HCT116 (cell line): ENCODE measurements around the gene ASB4. TPM values are rescaled to one million over a fixed set of nuclear protein-coding genes. Genes with fewer than 3 reads are reported as not detected.

Experiments
- ATAC-seq: fragments of 200-7000 bp; cut with Tn5 transposase; 2 replicates; pipeline ENCODE4 v1.9.1; 2020; ENCODE audit warnings: mild to moderate bottlenecking, moderate library complexity
- BruUV-seq: library from RNA; stranded (reverse); fragments of 400-500 nt; replicated peaks from 2 replicates; lab custom pipeline; 2021; lab: Mats Ljungman, UMichigan
- CTCF ChIA-PET: fragments of 300-600 bp; sonication (Branson Sonifier 250); formaldehyde crosslinking; loops from one replicate; lab custom pipeline; 2021; ENCODE audit warnings: antibody characterized with exemption; lab: Charles Lee
- POLR2A ChIA-PET: fragments of 300-600, 350-600 bp; sonication (Branson Sonifier 250); formaldehyde crosslinking; loops from one replicate; lab custom pipeline; 2021; ENCODE audit warnings: antibody characterized with exemption; lab: Charles Lee
- RAD21 ChIA-PET, 2 experiments: fragments of 300-600 bp; sonication (Branson Sonifier 250); formaldehyde crosslinking; loops; one replicate each; lab custom pipeline; 2023; ENCODE audit warnings: low total read pairs in 2 of 2; ENCODE audit not compliant: uncharacterized antibody in 2 of 2, unreplicated experiment in 2 of 2, low non-redundant PET in 1 of 2; lab: Charles Lee
- DNase-seq: peaks from one replicate; pipeline ENCODE4 v3.0.0-alpha.2; 2010; ENCODE audit warnings: low read depth, low spot score
- H2AFZ ChIP-seq: fragments of 200-600 bp; shearing (Covaris generic), sonication (generic); 2 replicates; pipeline ENCODE4 v1.6.1; 2017; ENCODE audit warnings: low read depth, mixed run types, mixed read lengths, antibody characterized with exemption, low read length; ENCODE audit not compliant: poor library complexity, severe bottlenecking
- H3K27ac ChIP-seq: 2 replicates; pipeline ENCODE4 v1.5.1; 2012; ENCODE audit warnings: low read depth, low read length
- H3K27me3 ChIP-seq: fragments of 200-600 bp; sonication (generic); 2 replicates; pipeline ENCODE4 v1.6.1; 2016; ENCODE audit warnings: mixed run types, low read length, mixed read lengths; ENCODE audit not compliant: insufficient read depth
- H3K36me3 ChIP-seq, 2 experiments: fragments of 200-500 bp in 1 of 2; fragments of 200-600 bp in 1 of 2; sonication (Bioruptor generic) in 1 of 2; sonication (generic) in 1 of 2; 2 replicates each; pipeline versions ENCODE4 v1.5.1 to v1.6.1; 2014 to 2016; ENCODE audit warnings: low read length in 2 of 2, inconsistent platforms in 1 of 2, mixed read lengths in 1 of 2, mixed run types in 1 of 2; ENCODE audit not compliant: insufficient read depth in 2 of 2, control insufficient read depth in 1 of 2
- H3K4me1 ChIP-seq, 2 experiments: fragments of 200-600 bp in 1 of 2; sonication (generic) in 1 of 2; 2 replicates each; pipeline versions ENCODE4 v1.5.1 to v1.6.1; 2012 to 2017; ENCODE audit warnings: low read length in 2 of 2, inconsistent platforms in 1 of 2, mild to moderate bottlenecking in 1 of 2, mixed read lengths in 1 of 2, mixed run types in 1 of 2, moderate library complexity in 1 of 2; ENCODE audit not compliant: insufficient read depth in 2 of 2, control insufficient read depth in 1 of 2
- H3K4me2 ChIP-seq: fragments of 200-600 bp; sonication (generic); 2 replicates; pipeline ENCODE4 v1.6.1; 2017; ENCODE audit warnings: mixed run types, low read length, mixed read lengths
- H3K4me3 ChIP-seq, 2 experiments: fragments of 200-600 bp in 1 of 2; sonication (generic) in 1 of 2; replicated peaks in 1 of 2; 2 replicates each; pipeline ENCODE4 v1.5.1; 2011 to 2016; ENCODE audit warnings: low read length in 2 of 2, control low read depth in 1 of 2, low read depth in 1 of 2, mild to moderate bottlenecking in 1 of 2, mixed read lengths in 1 of 2, mixed run types in 1 of 2
- H3K79me2 ChIP-seq: fragments of 200-600 bp; sonication (generic); 2 replicates; pipeline ENCODE4 v1.6.1; 2017; ENCODE audit warnings: mild to moderate bottlenecking, mixed run types, low read length, moderate library complexity, mixed read lengths; ENCODE audit not compliant: insufficient read depth
- H3K9ac ChIP-seq: fragments of 200-600 bp; sonication (generic); 2 replicates; pipeline ENCODE4 v1.6.1; 2016; ENCODE audit warnings: low read length, mixed read lengths
- H3K9me2 ChIP-seq: fragments of 200-600 bp; sonication (generic), shearing (Covaris generic); 2 replicates; pipeline ENCODE4 v1.6.1; 2017; ENCODE audit warnings: mixed run types, mild to moderate bottlenecking, moderate library complexity; ENCODE audit not compliant: insufficient read depth
- H3K9me3 ChIP-seq, 2 experiments: fragments of 200-500 bp in 1 of 2; fragments of 200-600 bp in 1 of 2; sonication (Bioruptor generic) in 1 of 2; sonication (generic) in 1 of 2; 2 replicates each; pipeline ENCODE4 v1.6.1; 2014 to 2017; ENCODE audit warnings: low read length in 2 of 2, mixed read lengths in 2 of 2, inconsistent platforms in 1 of 2, low read depth in 1 of 2, mild to moderate bottlenecking in 1 of 2, mixed run types in 1 of 2, moderate library complexity in 1 of 2; ENCODE audit not compliant: control insufficient read depth in 1 of 2, insufficient read depth in 1 of 2
- H4K20me1 ChIP-seq: fragments of 200-600 bp; sonication (generic), shearing (Covaris generic); 2 replicates; pipeline ENCODE4 v1.6.1; 2017; ENCODE audit warnings: mixed run types, mild to moderate bottlenecking, moderate library complexity; ENCODE audit not compliant: insufficient read depth
- CTCF ChIP-seq, 3 experiments: fragments of 200-600 bp in 1 of 3; sonication (generic) in 1 of 3; IDR thresholded peaks in 2 of 3; conservative IDR thresholded peaks in 1 of 3; 2 replicates each; pipeline ENCODE4 v1.5.1; 2012 to 2017; ENCODE audit warnings: low read depth in 2 of 3, low read length in 2 of 3, antibody characterized with exemption in 1 of 3, borderline replicate concordance in 1 of 3, control low read depth in 1 of 3, mild to moderate bottlenecking in 1 of 3, mixed read lengths in 1 of 3, mixed run types in 1 of 3, moderate library complexity in 1 of 3; ENCODE audit not compliant: insufficient read depth in 1 of 3
- EGR1 ChIP-seq: IDR thresholded peaks from 2 replicates; pipeline ENCODE4 v1.6.1; 2012; ENCODE audit warnings: low read depth
- EZH2 ChIP-seq: fragments of 200-600 bp; sonication (generic); IDR thresholded peaks from 2 replicates; pipeline ENCODE4 v1.6.1; 2017; ENCODE audit warnings: antibody characterized with exemption, mixed run types
- EZH2phosphoT487 ChIP-seq: fragments of 200-600 bp; IDR thresholded peaks from 2 replicates; pipeline ENCODE4 v1.6.1; 2018; ENCODE audit warnings: antibody characterized with exemption, borderline replicate concordance
- MAX ChIP-seq: IDR thresholded peaks from 2 replicates; pipeline ENCODE4 v1.6.1; 2012
- POLR2A ChIP-seq: IDR thresholded peaks from 2 replicates; pipeline ENCODE4 v1.7.0; 2011; ENCODE audit warnings: borderline replicate concordance; ENCODE audit not compliant: insufficient read depth, insufficient read length; ENCODE audit errors: extremely low read depth
- RAD21 ChIP-seq: IDR thresholded peaks from 2 replicates; pipeline ENCODE4 v1.6.1; 2012; ENCODE audit warnings: low read depth, mild to moderate bottlenecking
- SP1 ChIP-seq: IDR thresholded peaks from 2 replicates; pipeline ENCODE4 v1.6.1; 2012; ENCODE audit warnings: low read depth
- SRF ChIP-seq: IDR thresholded peaks from 2 replicates; pipeline ENCODE4 v1.6.1; 2012; ENCODE audit warnings: low read depth
- YY1 ChIP-seq: IDR thresholded peaks from 2 replicates; pipeline ENCODE4 v1.6.1; 2011; ENCODE audit warnings: low read length, low read depth, moderate library complexity, mild to moderate bottlenecking; ENCODE audit not compliant: insufficient replicate concordance; ENCODE audit errors: extremely low read depth
- ZBTB33 ChIP-seq: IDR thresholded peaks from 2 replicates; pipeline ENCODE4 v1.6.1; 2011; ENCODE audit warnings: mild to moderate bottlenecking, low read length, moderate library complexity; ENCODE audit not compliant: insufficient replicate concordance; ENCODE audit errors: extremely low read depth
- ZNF274 ChIP-seq: fragments of 200-500 bp; sonication (Bioruptor generic); IDR thresholded peaks from 2 replicates; pipeline ENCODE4 v1.6.1; 2014; ENCODE audit warnings: mild to moderate bottlenecking, low read depth, low read length, inconsistent platforms
- intact Hi-C: fragments of 100-400 bp; cut with micrococcal nuclease; formaldehyde crosslinking; loops from 2 replicates; pipeline ENCODE4 v1.10.0; 2022
- total RNA-seq: library from RNA; stranded (reverse); gene quantifications from one replicate; pipeline ENCODE4 v1.2.1, GENCODE V29; 2021; ENCODE audit not compliant: unreplicated experiment

Gene ASB4
- total RNA-seq, 1 experiment from 2014 or later: 0.12 TPM

GRCh38 chr7:95543312-95543711 is 57.6 kb downstream of the ASB4 start (continued):
- TF ChIP-seq ZBTB33: no peak
- TF ChIP-seq RAD21: no peak
- no peak for TF ChIP-seq POLR2A
- no peak for TF ChIP-seq EZH2phosphoT487
- no peak for TF ChIP-seq YY1
- TF ChIP-seq MAX: no peak
- TF ChIP-seq EZH2: no peak
- no peak for TF ChIP-seq SRF
- TF ChIP-seq ZNF274: no peak

GRCh38 chr7:95544171-95544570 is 58.4 kb downstream of the ASB4 start:
- no peaks in the 10 kb centered on the region for H3K27me3 ChIP-seq
- ChIA-PET RAD21 (interaction anchor here in 1 of 2 experiments (1.0 kb wide), 1 partner anchor 142 kb away, joined by 5 read pairs; no protein-coding TSS in a partner anchor), POLR2A (interaction anchor here (1.2 kb wide), 1 partner anchor 32 kb away, joined by 3 read pairs; no protein-coding TSS in a partner anchor), CTCF (interaction anchor here (0.6 to 3.7 kb wide), 14 partner anchors 8 to 1258 kb away, joined by 3 to 55 read pairs (median 4); no protein-coding TSS in a partner anchor)
- H3K4me3 ChIP-seq: no peak overlapping the region
- no peaks in the 10 kb centered on the region for H3K79me2 ChIP-seq
- no peak for TF ChIP-seq CTCF (IDR thresholded peaks at IDR 0.05 in 2 of 3, conservative IDR thresholded peaks at IDR 0.05 in 1 of 3; ENCODE audit: borderline replicate concordance in 1 of 3, insufficient read depth in 1 of 3, low read depth in 2 of 3, low read length in 2 of 3)
- TF ChIP-seq ZNF274: no peak
- TF ChIP-seq MAX: no peak
- TF ChIP-seq SP1: no peak
- no peak for TF ChIP-seq POLR2A
- no peak for TF ChIP-seq EGR1
- no peak overlapping the region for H2AFZ ChIP-seq
- H3K4me2 ChIP-seq: no peak overlapping the region
- no peaks in the 10 kb centered on the region for H3K36me3 ChIP-seq
- H3K27ac ChIP-seq: no peak overlapping the region
- no peaks in the 10 kb centered on the region for H3K9me3 ChIP-seq
- intact Hi-C loops: no loop called here
- no peaks in the 10 kb centered on the region for H4K20me1 ChIP-seq
- DNase-seq (no peak), ATAC-seq (no peak)
- no peaks in the 10 kb centered on the region for H3K9me2 ChIP-seq
- H3K4me1 ChIP-seq: peaks cover 0 to 7% of the 10 kb centered on the region in 2 experiments; a peak in 2 of 4 replicates
- no peak overlapping the region for H3K9ac ChIP-seq
- no TSS peak for BruUV-seq
